ENCODE results near the gene STK39.

STK39 gene

DNA sequence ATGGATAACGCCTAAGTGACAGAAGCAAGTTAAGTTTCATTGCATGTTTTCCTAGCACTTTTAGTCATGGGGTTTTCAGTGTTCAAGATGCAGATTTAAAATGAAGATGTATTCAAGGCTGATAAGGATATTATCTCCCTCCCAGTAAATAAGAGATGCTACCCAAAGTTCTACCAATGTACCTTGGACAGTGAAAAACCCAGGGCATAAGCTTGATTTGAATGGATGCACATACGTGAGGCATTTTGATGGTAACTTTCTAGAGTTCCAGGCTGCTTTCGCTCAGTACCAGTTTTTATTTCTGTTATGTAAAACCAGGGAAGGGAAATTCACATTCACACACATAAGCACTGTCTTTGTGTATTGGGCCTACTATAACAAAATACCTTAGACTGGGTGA, 90.3 kb downstream of the STK39 start:
- no peak for DNase-seq

DNA sequence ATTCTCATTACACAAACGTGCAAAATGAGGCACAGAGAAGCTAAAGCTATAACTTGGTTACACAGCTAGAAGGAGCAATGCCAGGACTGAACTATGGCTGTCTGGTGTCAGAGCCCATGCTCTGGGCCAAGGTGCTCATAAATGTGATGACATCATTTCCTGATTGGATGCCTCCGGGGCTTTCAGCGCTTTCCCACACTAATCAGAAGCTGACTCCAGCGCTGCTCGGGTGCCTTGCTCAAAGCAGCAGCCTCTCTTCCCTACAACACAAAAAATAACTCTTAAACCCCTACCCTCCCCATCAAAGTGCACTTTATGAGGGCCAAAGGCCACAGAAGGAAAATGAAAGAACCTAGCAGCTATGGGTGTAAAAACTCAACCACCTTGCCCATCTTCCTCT, 90.7 kb downstream of the STK39 start:
- no peak for DNase-seq

DNA sequence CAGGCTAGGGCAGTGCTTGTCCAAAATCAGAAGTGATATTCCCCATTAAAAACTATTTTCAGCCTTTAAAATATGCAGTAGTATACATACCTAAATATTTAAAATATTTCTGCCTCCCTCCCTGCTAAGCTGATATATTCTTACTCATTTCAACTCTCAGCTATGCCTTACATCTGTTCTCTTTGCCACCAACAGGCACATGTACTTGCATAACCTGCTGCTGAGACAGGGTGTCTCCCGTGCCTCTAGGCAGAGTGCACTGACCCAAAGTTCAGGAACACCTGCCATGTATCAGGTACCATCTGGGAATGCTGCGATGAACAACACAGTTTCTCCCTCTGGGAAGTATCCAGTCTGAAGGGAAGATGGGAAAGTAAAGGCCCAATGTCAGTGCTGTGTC, 91.7 kb downstream of the STK39 start:
- no peak for DNase-seq

DNA sequence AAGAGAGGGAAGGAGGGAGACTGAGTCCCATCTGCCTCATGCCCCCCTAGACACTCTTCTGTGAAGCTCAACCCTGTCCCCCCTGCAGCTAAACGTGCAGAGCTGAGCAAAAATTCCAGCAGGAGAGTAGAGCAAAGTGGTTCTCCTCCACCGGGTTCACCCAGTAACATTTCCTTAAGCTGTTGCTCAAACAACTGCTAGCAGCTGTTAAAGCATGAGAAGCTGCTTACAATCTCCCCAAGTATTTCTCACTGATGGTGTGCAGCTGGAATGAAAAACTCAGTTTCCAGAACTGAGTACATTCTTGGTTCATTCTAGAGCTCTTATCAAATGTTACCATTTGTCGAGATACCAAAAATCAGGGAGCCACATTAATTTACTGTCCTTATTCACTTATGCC, 92.3 kb downstream of the STK39 start:
- no peak for DNase-seq

DNA sequence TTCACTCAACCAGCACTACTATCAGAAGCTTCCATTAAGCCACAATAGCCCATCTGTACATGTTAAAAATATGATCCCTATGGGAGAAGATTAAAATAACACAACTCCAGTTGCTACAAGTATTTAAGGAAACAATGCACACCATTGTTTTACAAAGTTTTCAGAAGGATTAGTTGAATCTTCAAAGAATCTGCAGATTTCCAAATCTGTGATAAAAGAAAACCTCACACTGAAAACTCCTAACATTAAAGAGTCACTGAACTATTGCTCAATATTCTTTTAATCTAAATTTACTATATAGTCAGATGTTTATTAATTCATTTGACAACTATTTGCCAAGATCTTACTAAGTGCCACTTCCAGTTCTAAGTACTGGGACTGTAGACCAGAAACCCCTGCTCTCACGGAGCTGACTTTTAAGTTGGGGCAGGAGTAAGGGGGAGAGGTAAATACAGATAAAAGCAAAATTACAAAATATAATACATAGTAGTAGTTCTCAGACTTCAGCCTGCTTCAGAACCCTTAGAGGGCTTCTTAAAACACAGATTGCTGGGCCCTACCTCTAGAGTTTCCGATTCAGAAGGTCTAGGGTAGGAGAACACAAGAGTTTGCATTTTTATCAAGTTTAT, 94.4 kb downstream of the STK39 start:
- DNase-seq, result no peak

- DNase-seq, result no peak
These were observed 97.4 kb downstream of the STK39 start for GRCh38 chr2:168149986-168150385.

DNA sequence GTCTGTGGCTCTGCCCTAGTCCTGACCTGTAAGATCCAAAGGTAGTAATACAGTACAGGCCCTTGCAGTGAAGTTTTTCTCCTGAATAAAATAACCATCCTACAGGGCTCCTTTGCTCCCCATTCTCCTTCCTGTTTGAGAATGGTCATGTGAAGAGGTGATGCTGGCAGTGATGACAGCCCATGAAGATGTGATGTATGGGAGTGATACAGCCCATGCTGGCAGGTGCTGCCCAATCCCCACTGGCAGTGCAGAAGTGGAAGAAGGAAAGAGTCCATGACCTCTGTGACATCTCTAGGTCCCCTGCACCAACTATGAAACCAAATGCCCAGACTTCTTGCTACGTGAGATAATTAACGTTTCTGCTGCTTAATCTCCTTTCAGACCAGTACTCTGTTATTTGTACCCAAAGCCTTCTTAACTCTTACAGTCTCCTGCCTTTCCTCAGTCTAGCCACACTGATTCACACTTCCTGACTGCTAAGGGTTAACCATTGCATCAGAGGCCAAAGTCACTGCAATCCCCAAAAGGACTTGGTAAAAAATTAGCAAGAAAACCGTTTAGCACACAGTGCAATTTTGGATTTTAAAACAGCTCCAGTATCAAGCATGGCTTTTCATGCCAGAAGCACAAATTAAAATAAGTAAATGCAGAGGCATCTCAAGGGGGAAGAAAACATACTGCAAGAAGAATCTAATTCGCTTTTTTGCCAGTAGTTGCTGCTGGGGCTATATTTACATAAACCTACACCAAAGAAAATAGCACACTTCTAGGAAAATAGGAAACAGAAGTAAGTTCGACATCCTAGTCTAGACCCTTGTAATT, 98.0 kb downstream of the STK39 start:
- no peak for DNase-seq

- no peak for DNase-seq
These were observed 99.3 kb downstream of the STK39 start for GRCh38 chr2:168147830-168148794.

DNA sequence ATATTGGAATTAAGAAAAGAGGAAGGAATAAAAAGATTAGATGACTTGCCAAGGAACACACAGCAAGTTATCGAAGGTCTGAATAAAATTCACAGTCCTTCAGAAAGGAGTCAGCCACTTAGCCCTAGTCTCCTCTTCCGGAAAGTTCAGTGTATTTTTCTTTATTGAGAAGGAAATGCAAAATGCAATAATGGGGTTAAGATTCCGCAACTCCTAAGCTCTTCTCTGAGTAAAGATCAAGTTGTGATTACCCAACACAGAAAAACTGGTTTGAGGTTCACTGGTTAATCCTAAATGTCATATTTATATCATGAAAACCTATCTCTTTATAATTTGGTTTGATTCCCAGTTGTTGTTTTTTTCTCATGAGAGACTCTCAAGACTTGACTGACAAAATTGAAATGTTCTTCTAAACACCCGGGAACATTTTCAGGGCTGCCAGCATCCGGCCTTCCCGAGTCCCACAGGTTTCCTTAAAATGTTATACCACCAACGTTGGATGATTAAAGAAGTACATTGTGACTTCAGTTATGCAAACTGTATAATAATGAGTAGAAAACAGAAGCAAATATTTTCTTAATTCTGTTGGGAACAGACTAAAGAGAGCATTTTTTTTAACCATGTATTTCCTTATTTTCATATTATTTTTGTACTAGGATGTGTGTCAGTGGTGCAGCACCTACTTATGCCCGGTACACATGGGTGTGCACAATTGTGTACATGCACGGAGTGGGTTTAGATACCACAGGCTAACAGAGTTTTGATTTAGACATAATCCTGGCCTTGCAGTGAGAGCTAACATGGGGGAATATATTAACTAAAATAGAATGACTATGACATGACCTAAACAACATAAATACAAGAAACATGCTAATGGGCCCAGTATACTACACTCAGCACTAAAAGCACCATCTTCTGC, 100.2 kb downstream of the STK39 start:
- DNase-seq, result no peak

GRCh38 chr2:168145426-168146310, 101.7 kb downstream of the STK39 start:
- DNase-seq, result no peak

- DNase-seq, result no peak
These were observed 102.4 kb downstream of the STK39 start for GRCh38 chr2:168145011-168145410.

DNA sequence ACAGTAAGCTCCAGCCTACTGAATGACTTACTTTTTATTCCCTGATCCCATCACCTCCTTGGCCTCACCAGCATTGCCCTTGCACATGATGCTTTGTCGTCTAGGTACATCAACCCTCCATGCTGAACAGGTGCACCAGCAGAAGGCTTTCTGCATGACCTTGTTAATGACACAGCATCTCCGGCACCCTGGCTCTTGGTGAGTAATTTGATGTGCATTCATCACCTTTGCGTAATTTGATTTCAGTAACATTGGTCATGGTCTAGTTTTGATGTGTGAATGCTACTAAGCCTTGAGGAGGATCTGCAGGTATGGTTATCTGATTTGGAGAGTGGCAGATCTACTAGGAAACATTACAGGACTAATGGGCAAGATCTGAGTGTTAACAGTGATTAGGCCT, 103.6 kb downstream of the STK39 start:
- no peak for DNase-seq

DNA sequence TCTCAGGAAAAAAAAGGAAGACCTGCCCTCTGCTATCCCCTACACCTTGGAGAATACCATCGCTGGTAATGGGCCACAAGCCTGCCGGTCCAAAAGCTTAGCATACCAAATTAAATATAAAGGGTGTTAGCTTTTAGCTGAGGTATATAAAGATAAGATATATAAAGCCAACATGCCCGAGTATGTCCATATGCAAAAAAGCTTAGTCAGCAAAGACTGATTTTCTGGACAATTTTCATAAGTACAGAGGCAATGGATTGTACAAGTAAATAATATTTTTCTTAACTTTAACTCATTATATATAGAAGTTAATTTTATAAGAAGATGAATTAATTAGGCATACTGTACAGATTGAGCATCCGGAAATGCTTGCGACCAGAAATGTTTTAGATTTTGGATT, 106.5 kb downstream of the STK39 start:
- DNase-seq, result no peak

GRCh38 chr2:168139852-168140251, 107.5 kb downstream of the STK39 start:
- DNase-seq, result no peak

GRCh38 chr2:168138901-168139300, 108.5 kb downstream of the STK39 start:
- no peak for DNase-seq

DNA sequence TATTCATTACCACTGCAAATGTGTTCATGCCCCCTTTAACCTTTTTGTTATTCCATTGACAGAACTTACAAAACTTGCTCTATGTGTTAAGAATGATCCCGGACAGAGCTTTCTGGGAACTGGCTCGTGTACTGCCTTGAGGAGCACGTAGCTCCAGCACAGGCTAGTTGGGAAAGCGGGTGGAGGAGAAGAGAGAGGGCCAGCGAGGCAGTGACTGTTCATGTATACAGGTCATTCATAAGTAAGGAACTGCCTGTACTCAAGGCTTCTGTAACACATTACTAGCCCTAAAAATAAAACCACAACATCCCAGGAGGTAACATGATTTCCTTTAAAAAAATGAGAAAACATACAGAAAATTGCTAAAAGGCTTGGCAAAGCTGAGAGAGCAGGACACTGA, 109.0 kb downstream of the STK39 start:
- DNase-seq, result no peak

- DNase-seq, result no peak
These were observed 109.8 kb downstream of the STK39 start for GRCh38 chr2:168137510-168138180.

DNA sequence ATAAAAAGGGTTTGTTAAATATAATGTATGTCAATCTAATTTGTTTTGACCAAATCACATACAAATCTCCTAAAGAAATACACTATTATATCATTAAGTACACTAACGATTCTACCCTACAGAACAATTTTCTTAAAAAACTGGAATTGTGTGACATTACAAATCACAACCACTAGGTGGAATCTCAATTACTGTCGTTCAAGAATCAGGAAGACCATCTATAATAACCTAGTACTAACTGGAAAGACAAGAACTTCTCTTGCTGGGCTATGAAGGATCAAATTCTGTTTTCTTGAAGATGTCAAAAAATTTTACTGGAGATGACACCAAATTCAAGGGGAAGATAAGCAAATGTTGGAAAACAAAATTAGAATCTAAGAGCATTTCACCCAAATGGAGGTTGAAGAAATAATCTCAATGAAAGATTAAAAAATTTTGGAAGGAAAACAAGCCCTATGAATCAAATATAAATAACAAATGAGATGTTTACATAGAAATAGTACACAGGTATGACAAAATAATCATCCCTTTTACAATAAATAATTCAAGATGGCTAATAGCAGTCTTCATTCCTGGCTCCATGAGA, 110.9 kb downstream of the STK39 start:
- DNase-seq, result no peak

DNA sequence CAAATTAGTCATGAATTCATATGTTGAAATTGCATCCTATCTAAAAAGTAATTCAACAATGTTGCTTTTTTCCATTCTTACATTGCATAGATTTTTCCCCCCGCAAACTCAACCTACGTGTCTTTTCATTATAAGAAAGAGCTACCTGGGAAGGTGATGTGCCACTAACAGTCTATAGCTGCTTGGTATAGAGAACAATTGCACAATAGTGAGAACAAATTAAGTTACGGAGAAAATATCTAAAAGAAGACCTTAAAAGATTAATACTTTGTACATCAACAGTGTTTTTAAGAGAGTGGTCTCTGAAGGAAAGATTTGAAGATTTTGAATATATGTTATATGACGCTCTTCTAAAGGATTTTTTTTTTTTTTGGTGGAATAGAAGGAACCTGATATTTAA, 111.8 kb downstream of the STK39 start:
- no peak for DNase-seq

DNA sequence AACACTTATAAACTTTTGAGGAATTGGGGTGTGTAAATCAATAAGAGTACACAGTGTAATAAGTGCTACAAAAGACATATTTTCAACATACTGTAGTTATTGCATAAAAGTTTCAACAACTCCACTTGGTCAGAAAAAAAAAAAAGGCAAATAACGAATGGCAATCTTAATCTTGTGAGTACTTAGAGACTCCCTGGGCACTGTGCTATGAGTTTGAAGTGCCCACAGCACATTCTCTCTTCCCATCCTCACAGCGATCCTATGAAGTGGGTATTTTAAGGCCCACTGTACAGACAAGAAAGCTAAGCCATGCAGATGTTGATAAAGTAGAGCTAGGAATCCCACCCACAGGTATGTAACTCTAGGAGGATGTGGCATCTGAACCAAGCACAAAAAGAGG, 112.3 kb downstream of the STK39 start:
- DNase-seq, result no peak

Data from stimulated activated CD4-positive, alpha-beta T cell treated with anti-CD3 and anti-CD28 coated beads, Interleukin-1b, Interleukin-23, amount 100 ng/mL, for 48 hours (primary cell).